ENCODE measurements around the gene ANKMY1.

ANKMY1 gene

GRCh38 chr2:240430595-240430994 is 127.2 kb downstream of the ANKMY1 start:
- Histone ChIP-seq H3K4me1 (ENCODE audit: insufficient read depth, low read length) (no peaks in the 10 kb centered on the region), H3K4me3 (ENCODE audit: low read length) (no peak overlapping the region), H3K27ac (ENCODE audit: low read depth, low read length) (no peak overlapping the region), H3K36me3 (ENCODE audit: insufficient read depth, low read length) (no peaks in the 10 kb centered on the region), H3K9me3 (ENCODE audit: insufficient read depth, low read depth, low read length) (peaks cover 4% of the 10 kb centered on the region; the same call in 1 of the 2 replicates), H3K9ac (ENCODE audit: low read depth, low read length) (no peak overlapping the region), H3K27me3 (ENCODE audit: insufficient read depth, low read length) (peaks cover 5% of the 10 kb centered on the region; the same call in 1 of the 2 replicates)
- WGBS: 90% methylated on average over 5 of the region's 5 CpGs

- Histone ChIP-seq H3K4me3 (ENCODE audit: low read length) (no peak overlapping the region), H3K27ac (ENCODE audit: low read depth, low read length) (no peak overlapping the region), H3K27me3 (ENCODE audit: insufficient read depth, low read length) (peaks cover 5% of the 10 kb centered on the region; the same call in 1 of the 2 replicates), H3K9me3 (ENCODE audit: insufficient read depth, low read depth, low read length) (peaks cover 5% of the 10 kb centered on the region; the same call in 1 of the 2 replicates), H3K9ac (ENCODE audit: low read depth, low read length) (no peak overlapping the region), H3K36me3 (ENCODE audit: insufficient read depth, low read length) (no peaks in the 10 kb centered on the region), H3K4me1 (ENCODE audit: insufficient read depth, low read length) (no peaks in the 10 kb centered on the region)
- WGBS: 82% methylated on average over 14 of the region's 14 CpGs
These were observed 127.8 kb downstream of the ANKMY1 start for GRCh38 chr2:240429872-240430491.

Data from HUES64 (cell line).